GM12878 (cell line): ENCODE measurements around the gene MACROD2.

Experiments
- ATF2 ChIP-seq: IDR thresholded peaks from 2 replicates; pipeline ENCODE4 v1.6.1; 2012; ENCODE audit warnings: low read length, inconsistent platforms
- BHLHE40 ChIP-seq, 2 experiments: fragments of 450-650 bp in 1 of 2; IDR thresholded peaks; 2 replicates each; pipeline ENCODE4 v1.6.1; 2011 to 2017; ENCODE audit warnings: low read depth in 2 of 2, borderline replicate concordance in 1 of 2, improper control_type of control experiment in 1 of 2, low read length in 1 of 2, mild to moderate bottlenecking in 1 of 2
- CTCF ChIP-seq, 3 experiments: IDR thresholded peaks in 2 of 3; conservative IDR thresholded peaks in 1 of 3; 2 replicates each; pipeline ENCODE4 v1.5.1; 2011; ENCODE audit warnings: low read depth in 3 of 3, low read length in 3 of 3, mild to moderate bottlenecking in 3 of 3, control low read depth in 2 of 3, moderate library complexity in 2 of 3, inconsistent platforms in 1 of 3, mixed read lengths in 1 of 3; ENCODE audit not compliant: control insufficient read depth in 2 of 3, insufficient read depth in 1 of 3; ENCODE audit errors: extremely low read depth in 1 of 3
- MXI1 ChIP-seq: fragments of 150-350 bp; IDR thresholded peaks from 2 replicates; pipeline ENCODE4 v1.6.1; 2011; ENCODE audit warnings: low read depth, mild to moderate bottlenecking, inconsistent platforms, low read length, improper control_type of control experiment
- POLR2A ChIP-seq: IDR thresholded peaks from 2 replicates; pipeline ENCODE4 v1.6.1; 2011; ENCODE audit warnings: low read depth, mild to moderate bottlenecking, low read length
- POLR2AphosphoS5 ChIP-seq: IDR thresholded peaks from 2 replicates; pipeline ENCODE4 v1.6.1; 2011; ENCODE audit warnings: mild to moderate bottlenecking, low read length, inconsistent platforms
- RCOR1 ChIP-seq: conservative IDR thresholded peaks from 2 replicates; pipeline ENCODE4 v1.6.1; 2012; ENCODE audit warnings: low read depth, low read length, improper control_type of control experiment
- REST ChIP-seq: IDR thresholded peaks from 2 replicates; pipeline ENCODE4 v1.6.1; 2012; ENCODE audit warnings: mild to moderate bottlenecking, low read depth, low read length
- SREBF1 ChIP-seq: IDR thresholded peaks from 2 replicates; pipeline ENCODE4 v1.6.1; 2012; ENCODE audit warnings: mild to moderate bottlenecking, low read length
- TAF1 ChIP-seq: IDR thresholded peaks from 2 replicates; pipeline ENCODE4 v1.6.1; 2011; ENCODE audit warnings: mild to moderate bottlenecking, low read depth, low read length, borderline replicate concordance
- ZNF592 ChIP-seq: fragments of 450-650 bp; IDR thresholded peaks from 2 replicates; pipeline ENCODE4 v1.6.1; 2017; ENCODE audit warnings: mild to moderate bottlenecking, moderate library complexity

- TF ChIP-seq POLR2A (no peak), MXI1 (no peak), ZNF592 (no peak), BHLHE40 (IDR thresholded peaks at IDR 0.05; ENCODE audit: borderline replicate concordance in 1 of 2, low read depth in 2 of 2, low read length in 1 of 2) (peak; percentile 30 to 46; a peak in 2 of 4 replicates), RCOR1 (no peak), CTCF (IDR thresholded peaks at IDR 0.05 in 2 of 3, conservative IDR thresholded peaks at IDR 0.05 in 1 of 3; ENCODE audit: control insufficient read depth in 2 of 3, extremely low read depth in 1 of 3, insufficient read depth in 1 of 3, low read depth in 3 of 3, low read length in 3 of 3) (no peak), TAF1 (no peak), REST (no peak), ATF2 (no peak), SREBF1 (no peak), POLR2AphosphoS5 (no peak)
Measured at GRCh38 chr20:14343491-14344065, 348.3 kb downstream of the MACROD2 start.
